K562 treated with DMSO at 1 percent for 4 hours (cell line): ENCODE measurements around the gene NNT. TPM values are rescaled to one million over a fixed set of nuclear protein-coding genes. Genes with fewer than 3 reads are reported as not detected.

ENCODE experiments used
- total RNA-seq: library from RNA; unstranded; fragments of 300-600 nt; gene quantifications from 2 replicates; pipeline ENCODE4 v1.2.3, GENCODE V29; 2022; ENCODE audit not compliant: insufficient read depth

NNT gene
- total RNA-seq: 28.4 and 28.7 TPM in 2 replicates

DNA sequence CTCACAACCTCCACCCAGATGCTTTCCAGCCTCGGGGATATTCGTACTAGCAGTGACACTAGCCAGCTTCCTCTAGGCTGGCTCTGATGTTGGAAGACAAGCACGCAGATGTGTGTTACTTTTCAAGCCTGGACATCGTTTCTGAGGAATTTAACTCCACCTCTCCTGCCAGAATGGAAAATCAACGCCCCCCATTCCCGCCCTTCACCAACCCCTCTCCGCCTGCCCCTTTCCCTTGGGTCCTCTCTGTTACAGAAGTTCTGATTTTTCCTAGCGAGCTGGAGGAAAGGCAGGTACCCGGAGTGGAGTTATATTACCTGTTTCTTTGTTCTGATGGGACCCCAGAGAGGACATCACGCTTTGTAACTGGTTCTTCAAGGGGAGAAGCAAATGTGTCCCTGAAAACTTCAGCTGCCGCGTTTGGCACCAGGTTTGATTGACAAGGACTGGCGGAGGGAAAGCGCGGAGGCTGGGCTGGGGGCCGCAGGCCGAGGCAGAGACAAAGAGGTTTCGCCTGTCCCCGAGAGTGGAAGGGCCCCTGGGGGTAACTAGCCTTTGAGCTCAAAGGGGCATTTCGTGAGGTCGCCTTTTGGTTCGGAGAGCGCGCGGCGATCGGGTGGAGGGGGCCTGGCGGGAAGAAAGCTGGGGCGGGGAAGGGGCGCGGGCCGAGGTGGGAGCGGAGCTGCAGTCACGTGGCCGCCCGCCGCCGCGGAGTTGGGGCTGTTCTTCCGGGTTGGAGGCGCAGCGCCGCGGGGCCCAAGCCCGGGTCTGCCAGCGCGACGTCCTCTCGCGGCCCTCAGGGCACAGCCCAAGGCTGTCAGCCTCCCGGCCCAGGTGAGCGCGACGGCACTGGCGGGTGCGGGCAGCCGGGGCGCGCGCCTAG lies at the start of gene NNT:
Gene NNT, plus strand, starts transcription at position 720 of the 883 bp plus-strand sequence. CDS start 6,016 bp downstream, outside the sequence.

DNA sequence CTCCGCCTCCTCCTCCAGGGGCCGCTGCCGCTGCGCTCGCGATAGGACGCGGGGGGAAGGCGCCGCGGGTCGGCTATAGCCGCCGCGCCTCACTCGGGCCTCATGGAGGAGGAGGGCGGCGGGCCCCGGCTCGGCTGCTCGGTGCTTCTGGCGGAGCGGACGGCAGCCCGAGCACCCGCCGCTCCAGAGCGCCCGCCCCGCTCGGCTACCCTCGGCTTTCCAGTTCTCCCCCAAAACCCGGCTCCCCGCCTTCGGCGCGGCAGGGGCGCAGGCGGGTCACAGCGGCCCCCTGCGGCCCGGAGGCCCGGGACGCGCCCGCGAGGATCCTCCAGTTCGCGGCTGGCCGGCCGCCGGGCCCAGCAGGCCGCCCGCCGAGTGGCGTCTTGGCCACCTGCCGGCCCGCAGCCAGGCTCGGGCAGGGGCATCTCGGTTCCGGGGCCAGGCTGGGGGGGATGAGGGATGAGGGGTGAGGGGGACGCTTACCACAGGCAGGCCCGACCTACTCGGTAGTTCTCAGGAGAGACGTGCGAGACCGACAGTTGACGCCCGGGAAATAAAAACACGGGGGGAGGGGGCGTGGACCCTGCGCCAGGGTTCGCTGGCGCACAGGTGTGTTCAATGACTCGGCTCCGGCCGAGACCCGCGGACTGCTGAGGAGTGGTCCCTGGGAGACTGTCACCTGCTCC lies 46.0 kb upstream of the NNT start, which contains the start of gene PAIP1:
Gene PAIP1, minus strand, starts transcription at position 221 of the 686 bp plus-strand sequence. CDS start 231 bp downstream, outside the sequence.

Other genes starting within 250 kb of the NNT start
- gene CCL28, start 190.8 kb upstream of the NNT start, total RNA-seq: not detected in 2 replicates
- 7.5 and 11.8 TPM in 2 replicates for gene TMEM267, start 119.3 kb upstream of the NNT start, total RNA-seq
- 6.2 and 7.9 TPM in 2 replicates for gene C5orf34, start 88.0 kb upstream of the NNT start, total RNA-seq
- gene PAIP1, start 46.1 kb upstream of the NNT start, total RNA-seq: 58.2 and 64.0 TPM in 2 replicates